Measurements from ENCODE around the gene APOL3. TPM values are rescaled to one million over a fixed set of nuclear protein-coding genes. Genes with fewer than 3 reads are reported as not detected.
"Not testable (repeated sequence)": the region's sequence is repeated elsewhere in the genome, so short reads cannot be mapped to it uniquely, and the experiment has no call there.

Gene APOL3
- total RNA-seq, 1 experiment from 2014 or later, result 0.44 TPM

DNA sequence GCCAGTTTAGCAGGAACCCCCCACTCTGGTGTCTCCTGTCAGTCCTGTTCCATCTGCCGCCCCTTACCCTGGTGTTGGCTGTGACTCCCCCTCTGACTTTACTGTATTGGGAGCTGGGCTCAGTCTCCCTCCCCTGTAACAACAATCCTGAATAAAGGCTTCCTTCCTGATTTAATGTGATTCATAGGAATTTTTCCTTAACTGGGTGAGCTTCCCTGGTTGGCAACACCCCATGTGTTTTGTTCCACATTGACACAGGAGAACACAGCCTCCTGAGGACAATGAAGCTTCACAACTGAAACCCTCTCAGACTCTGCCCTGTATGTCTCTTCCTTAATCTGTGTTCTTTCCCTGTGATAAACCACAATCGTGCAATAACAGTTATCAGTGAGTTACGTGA is 32.6 kb upstream of the APOL3 start:
- Mint-ChIP-seq H3K36me3 (ENCODE audit: insufficient read depth, unreplicated experiment) (peaks cover 5% of the 10 kb centered on the region), H3K27me3 (ENCODE audit: insufficient read depth, unreplicated experiment) (peaks cover 45% of the 10 kb centered on the region), H3K27ac (ENCODE audit: low read depth, unreplicated experiment) (no peak overlapping the region), H3K9me3 (ENCODE audit: unreplicated experiment) (no peaks in the 10 kb centered on the region), H3K4me1 (ENCODE audit: insufficient read depth, unreplicated experiment) (no peaks in the 10 kb centered on the region), H3K4me3 (ENCODE audit: unreplicated experiment) (no peak overlapping the region)
- TF ChIP-seq, protein P1, sequence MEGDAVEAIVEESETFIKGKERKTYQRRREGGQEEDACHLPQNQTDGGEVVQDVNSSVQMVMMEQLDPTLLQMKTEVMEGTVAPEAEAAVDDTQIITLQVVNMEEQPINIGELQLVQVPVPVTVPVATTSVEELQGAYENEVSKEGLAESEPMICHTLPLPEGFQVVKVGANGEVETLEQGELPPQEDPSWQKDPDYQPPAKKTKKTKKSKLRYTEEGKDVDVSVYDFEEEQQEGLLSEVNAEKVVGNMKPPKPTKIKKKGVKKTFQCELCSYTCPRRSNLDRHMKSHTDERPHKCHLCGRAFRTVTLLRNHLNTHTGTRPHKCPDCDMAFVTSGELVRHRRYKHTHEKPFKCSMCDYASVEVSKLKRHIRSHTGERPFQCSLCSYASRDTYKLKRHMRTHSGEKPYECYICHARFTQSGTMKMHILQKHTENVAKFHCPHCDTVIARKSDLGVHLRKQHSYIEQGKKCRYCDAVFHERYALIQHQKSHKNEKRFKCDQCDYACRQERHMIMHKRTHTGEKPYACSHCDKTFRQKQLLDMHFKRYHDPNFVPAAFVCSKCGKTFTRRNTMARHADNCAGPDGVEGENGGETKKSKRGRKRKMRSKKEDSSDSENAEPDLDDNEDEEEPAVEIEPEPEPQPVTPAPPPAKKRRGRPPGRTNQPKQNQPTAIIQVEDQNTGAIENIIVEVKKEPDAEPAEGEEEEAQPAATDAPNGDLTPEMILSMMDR (IDR thresholded peaks at IDR 0.05; ENCODE audit: unreplicated experiment), result no peak
- intact Hi-C loops (cut with micrococcal nuclease), result no loop called here
- no peak for DNase-seq (ENCODE audit: unreplicated experiment)
- ChIA-PET POLR2A (no interaction called here), CTCF (interaction anchor here (0.7 kb wide), 1 partner anchor 15 kb away, joined by 3 read pairs; no protein-coding TSS in a partner anchor)
- no TSS peak for BruUV-seq (replicated peaks)

DNA sequence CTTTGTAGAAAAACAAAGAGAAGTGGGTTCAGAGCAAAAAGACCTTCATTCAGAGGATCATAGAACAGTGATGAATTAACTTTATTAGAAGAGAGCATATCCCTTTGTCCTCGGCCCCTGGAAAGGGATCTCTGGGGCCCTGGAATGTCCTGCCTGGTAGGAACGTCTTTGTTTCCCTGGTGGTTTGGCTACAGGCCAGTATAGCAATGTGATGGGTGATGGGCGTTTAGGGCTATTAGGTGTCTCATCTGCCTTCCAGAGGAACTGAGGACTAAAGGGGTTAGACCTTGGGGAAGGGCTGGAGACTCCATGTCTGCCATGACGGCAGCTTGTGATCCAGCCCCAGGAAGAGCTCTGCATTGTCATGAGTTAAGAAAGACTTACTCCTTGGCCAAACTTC is 32.0 kb upstream of the APOL3 start:
- Mint-ChIP-seq H3K4me1 (ENCODE audit: insufficient read depth, unreplicated experiment) (no peaks in the 10 kb centered on the region), H3K4me3 (ENCODE audit: unreplicated experiment) (no peak overlapping the region), H3K36me3 (ENCODE audit: insufficient read depth, unreplicated experiment) (peaks cover 5% of the 10 kb centered on the region), H3K27ac (ENCODE audit: low read depth, unreplicated experiment) (no peak overlapping the region), H3K27me3 (ENCODE audit: insufficient read depth, unreplicated experiment) (peaks cover 39% of the 10 kb centered on the region), H3K9me3 (ENCODE audit: unreplicated experiment) (no peaks in the 10 kb centered on the region)
- no TSS peak for BruUV-seq (replicated peaks)
- TF ChIP-seq, protein P1 (IDR thresholded peaks at IDR 0.05; ENCODE audit: unreplicated experiment), result no peak
- ChIA-PET POLR2A (no interaction called here), CTCF (interaction anchor here (0.7 kb wide), 1 partner anchor 16 kb away, joined by 3 read pairs; no protein-coding TSS in a partner anchor)
- intact Hi-C loops (cut with micrococcal nuclease), result no loop called here
- no peak for DNase-seq (ENCODE audit: unreplicated experiment)

DNA sequence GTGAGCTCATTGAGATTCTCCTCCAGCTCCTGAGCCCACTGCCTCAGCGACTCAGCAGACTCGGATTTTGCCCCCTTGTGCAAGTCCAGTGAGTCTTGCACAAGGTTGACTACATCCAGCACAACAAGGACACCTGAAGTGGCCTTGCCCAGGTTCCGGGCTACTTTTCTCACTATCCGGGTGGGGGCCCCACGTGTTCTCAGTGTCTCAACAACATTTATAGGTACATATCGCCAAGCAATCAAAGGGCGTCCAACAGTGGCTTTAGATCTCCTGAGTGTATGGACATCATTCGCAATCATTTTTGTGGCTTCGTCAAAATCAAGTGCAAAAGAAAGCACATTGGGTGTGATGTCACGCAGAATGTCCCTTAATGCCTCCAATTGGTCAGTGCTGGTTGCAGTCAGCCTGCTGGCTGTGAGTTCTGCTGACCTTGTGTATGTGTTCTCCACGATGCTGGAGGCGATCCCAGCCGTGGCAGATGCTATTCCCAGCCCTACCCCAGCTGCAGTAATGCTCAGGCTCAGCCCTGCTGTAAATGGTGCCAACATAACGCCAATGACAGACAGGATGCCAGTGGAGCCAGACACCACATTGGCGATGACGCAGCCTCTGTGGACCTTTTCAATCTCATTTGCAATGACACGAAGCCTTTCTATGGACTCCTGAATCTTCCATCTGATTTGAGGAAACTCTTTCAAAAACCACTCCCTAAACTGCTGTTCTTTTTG is 30.7 kb upstream of the APOL3 start:
- TF ChIP-seq, protein P1 (IDR thresholded peaks at IDR 0.05; ENCODE audit: unreplicated experiment), result no peak
- CTCF ChIA-PET, result interaction anchor here (0.6 kb wide), 1 partner anchor 43 kb away, joined by 4 read pairs; no protein-coding TSS in a partner anchor
- Mint-ChIP-seq H3K4me3 (ENCODE audit: unreplicated experiment) (no peak overlapping the region), H3K4me1 (ENCODE audit: insufficient read depth, unreplicated experiment) (no peaks in the 10 kb centered on the region), H3K36me3 (ENCODE audit: insufficient read depth, unreplicated experiment) (peaks cover 5% of the 10 kb centered on the region), H3K27ac (ENCODE audit: low read depth, unreplicated experiment) (no peak overlapping the region), H3K27me3 (ENCODE audit: insufficient read depth, unreplicated experiment) (peaks cover 39% of the 10 kb centered on the region), H3K9me3 (ENCODE audit: unreplicated experiment) (no peaks in the 10 kb centered on the region)
- POLR2A ChIA-PET, result no interaction called here
- BruUV-seq (replicated peaks), result no TSS peak
- intact Hi-C loops (cut with micrococcal nuclease), result no loop called here
- DNase-seq (ENCODE audit: unreplicated experiment), result no peak

DNA sequence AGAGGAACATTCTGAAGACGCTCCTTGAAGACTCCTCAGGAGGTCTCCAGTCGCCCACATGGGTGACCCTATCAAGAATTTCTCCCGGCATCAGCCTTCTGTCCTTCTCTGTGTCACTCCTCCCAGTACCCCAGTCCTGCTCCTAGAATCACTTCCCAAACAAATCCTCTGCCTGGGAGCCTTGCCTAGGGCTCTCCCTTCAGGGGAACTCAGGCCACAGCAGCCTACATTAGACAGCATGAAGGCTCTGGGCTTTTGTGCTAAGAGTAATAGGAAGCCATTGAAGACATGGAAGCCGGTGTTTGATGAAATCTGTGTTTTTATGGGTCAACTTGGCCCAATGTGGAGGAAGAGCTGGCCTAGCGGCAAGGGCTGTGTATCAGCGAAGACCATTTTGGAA is 27.3 kb upstream of the APOL3 start:
- H3K4me1 Mint-ChIP-seq (ENCODE audit: insufficient read depth, unreplicated experiment); POLR2A ChIA-PET; H3K9me3 Mint-ChIP-seq (ENCODE audit: unreplicated experiment); H3K36me3 Mint-ChIP-seq (ENCODE audit: insufficient read depth, unreplicated experiment); H3K4me3 Mint-ChIP-seq (ENCODE audit: unreplicated experiment); H3K27ac Mint-ChIP-seq (ENCODE audit: low read depth, unreplicated experiment); CTCF ChIA-PET; DNase-seq (ENCODE audit: unreplicated experiment); intact Hi-C loops (cut with micrococcal nuclease); BruUV-seq (replicated peaks): not testable (repeated sequence)
- H3K27me3 Mint-ChIP-seq (ENCODE audit: insufficient read depth, unreplicated experiment), result peaks cover 43% of the 10 kb centered on the region

Data from MCF 10A (cell line).